ENCODE data around the gene KIAA1614.

The KIAA1614 gene

GRCh38 chr1:180948641-180949615, 36.2 kb downstream of the KIAA1614 start:
- H3K79me2 ChIP-seq (ENCODE audit: low read length) = no peaks in the 10 kb centered on the region
- H3K27me3 ChIP-seq (ENCODE audit: low read depth, low read length) = no peaks in the 10 kb centered on the region
- no peak overlapping the region for H3K4me2 ChIP-seq (ENCODE audit: low read length)
- no peak overlapping the region for H3K9ac ChIP-seq (ENCODE audit: low read length)
- H3K4me3 ChIP-seq (ENCODE audit: low read length) = no peak overlapping the region
- peaks cover 4% of the 10 kb centered on the region; the same call in 1 of the 2 replicates for H3K4me1 ChIP-seq (ENCODE audit: low read length)
- H3K9me3 ChIP-seq (ENCODE audit: insufficient read depth, low read length) = 0 out of 2 replicates have a peak, but pooled peaks cover 10% of the 10 kb centered on the region
- no peaks in the 10 kb centered on the region for H4K20me1 ChIP-seq (ENCODE audit: insufficient read depth, low read length)
- TF ChIP-seq CTCF (IDR thresholded peaks at IDR 0.05; ENCODE audit: low read depth, low read length) = no peak
- TF ChIP-seq EZH2phosphoT487 (IDR thresholded peaks at IDR 0.05; ENCODE audit: low read depth) = no peak
- no peak overlapping the region for H3K27ac ChIP-seq (ENCODE audit: low read length)
- no peak overlapping the region for H2AFZ ChIP-seq (ENCODE audit: low read depth, low read length)
- peaks cover 49% of the 10 kb centered on the region for H3K36me3 ChIP-seq (replicated peaks; ENCODE audit: low read depth, low read length)

- Histone ChIP-seq H3K4me1 (ENCODE audit: low read length) (peaks cover 6% of the 10 kb centered on the region; the same call in 1 of the 2 replicates), H4K20me1 (ENCODE audit: insufficient read depth, low read length) (no peaks in the 10 kb centered on the region), H3K27ac (ENCODE audit: low read length) (no peak overlapping the region), H3K4me3 (ENCODE audit: low read length) (no peak overlapping the region), H3K27me3 (ENCODE audit: low read depth, low read length) (no peaks in the 10 kb centered on the region), H2AFZ (ENCODE audit: low read depth, low read length) (no peak overlapping the region), H3K9me3 (ENCODE audit: insufficient read depth, low read length) (0 out of 2 replicates have a peak, but pooled peaks cover 10% of the 10 kb centered on the region), H3K4me2 (ENCODE audit: low read length) (no peak overlapping the region), H3K79me2 (ENCODE audit: low read length) (no peaks in the 10 kb centered on the region), H3K9ac (ENCODE audit: low read length) (no peak overlapping the region), H3K36me3 (replicated peaks; ENCODE audit: low read depth, low read length) (peaks cover 49% of the 10 kb centered on the region)
- TF ChIP-seq CTCF (IDR thresholded peaks at IDR 0.05; ENCODE audit: low read depth, low read length) (no peak), EZH2phosphoT487 (IDR thresholded peaks at IDR 0.05; ENCODE audit: low read depth) (no peak)
Observed at GRCh38 chr1:180949616-180950000, 36.9 kb downstream of the KIAA1614 start.

- Histone ChIP-seq H3K27me3 (ENCODE audit: low read depth, low read length) (no peaks in the 10 kb centered on the region), H3K4me3 (ENCODE audit: low read length) (no peak overlapping the region), H4K20me1 (ENCODE audit: insufficient read depth, low read length) (0 out of 2 replicates have a peak, but pooled peaks cover 3% of the 10 kb centered on the region), H3K9ac (ENCODE audit: low read length) (no peak overlapping the region), H3K79me2 (ENCODE audit: low read length) (no peaks in the 10 kb centered on the region), H3K36me3 (replicated peaks; ENCODE audit: low read depth, low read length) (peaks cover 51% of the 10 kb centered on the region), H2AFZ (ENCODE audit: low read depth, low read length) (no peak overlapping the region), H3K27ac (ENCODE audit: low read length) (no peak overlapping the region), H3K9me3 (ENCODE audit: insufficient read depth, low read length) (0 out of 2 replicates have a peak, but pooled peaks cover 10% of the 10 kb centered on the region), H3K4me2 (ENCODE audit: low read length) (no peak overlapping the region), H3K4me1 (ENCODE audit: low read length) (peaks cover 6% of the 10 kb centered on the region; the same call in 1 of the 2 replicates)
- no peak for TF ChIP-seq EZH2phosphoT487 (IDR thresholded peaks at IDR 0.05; ENCODE audit: low read depth)
- TF ChIP-seq CTCF (IDR thresholded peaks at IDR 0.05; ENCODE audit: low read depth, low read length) = no peak
Observed at GRCh38 chr1:180950321-180950720, 37.6 kb downstream of the KIAA1614 start.

GRCh38 chr1:180951186-180951745, 38.6 kb downstream of the KIAA1614 start:
- Histone ChIP-seq H3K36me3 (replicated peaks; ENCODE audit: low read depth, low read length) (peaks cover 44% of the 10 kb centered on the region), H3K27ac (ENCODE audit: low read length) (no peak overlapping the region), H3K4me1 (ENCODE audit: low read length) (peaks cover 6% of the 10 kb centered on the region; the same call in 1 of the 2 replicates), H3K27me3 (ENCODE audit: low read depth, low read length) (no peaks in the 10 kb centered on the region), H3K79me2 (ENCODE audit: low read length) (no peaks in the 10 kb centered on the region), H3K4me2 (ENCODE audit: low read length) (no peak overlapping the region), H4K20me1 (ENCODE audit: insufficient read depth, low read length) (0 out of 2 replicates have a peak, but pooled peaks cover 7% of the 10 kb centered on the region), H3K9me3 (ENCODE audit: insufficient read depth, low read length) (0 out of 2 replicates have a peak, but pooled peaks cover 9% of the 10 kb centered on the region), H3K4me3 (ENCODE audit: low read length) (no peak overlapping the region), H2AFZ (ENCODE audit: low read depth, low read length) (no peak overlapping the region), H3K9ac (ENCODE audit: low read length) (no peak overlapping the region)
- TF ChIP-seq CTCF (IDR thresholded peaks at IDR 0.05; ENCODE audit: low read depth, low read length) (no peak), EZH2phosphoT487 (IDR thresholded peaks at IDR 0.05; ENCODE audit: low read depth) (no peak)
